MM.1S (cell line): Measurements from ENCODE around the gene MYH11.

Experiments used
- CTCF ChIP-seq: fragments of 300-600 bp; sonication (generic); IDR thresholded peaks from 2 replicates; pipeline ENCODE4 v1.5.1; 2016; ENCODE audit warnings: antibody characterized with exemption, low read length, mixed read lengths
- EZH2 ChIP-seq: fragments of 300-600 bp; sonication (generic); optimal IDR thresholded peaks from 2 replicates; pipeline ENCODE3; 2017; ENCODE audit warnings: low read depth, mild to moderate bottlenecking, antibody characterized with exemption, low read length, mixed read lengths
- EZH2phosphoT487 ChIP-seq: fragments of 300-600 bp; sonication (generic); IDR thresholded peaks from 2 replicates; pipeline ENCODE4 v1.6.1; 2018; ENCODE audit warnings: antibody characterized with exemption, low read length

GRCh38 chr16:15736529-15736928, 120.3 kb downstream of the MYH11 start:
- TF ChIP-seq CTCF, result no peak
- TF ChIP-seq EZH2, result no peak
- no peak for TF ChIP-seq EZH2phosphoT487
